Amniotic epithelial cell (primary cell): Measurements from ENCODE around the gene DUSP9.
"Not testable (repeated sequence)": the region's sequence is repeated elsewhere in the genome, so short reads cannot be mapped to it uniquely, and the experiment has no call there.

Experiments used
- DNase-seq: peaks from one replicate; pipeline ENCODE4 v3.0.0-alpha.2; 2010; ENCODE audit warnings: low read depth

Gene DUSP9

DNA sequence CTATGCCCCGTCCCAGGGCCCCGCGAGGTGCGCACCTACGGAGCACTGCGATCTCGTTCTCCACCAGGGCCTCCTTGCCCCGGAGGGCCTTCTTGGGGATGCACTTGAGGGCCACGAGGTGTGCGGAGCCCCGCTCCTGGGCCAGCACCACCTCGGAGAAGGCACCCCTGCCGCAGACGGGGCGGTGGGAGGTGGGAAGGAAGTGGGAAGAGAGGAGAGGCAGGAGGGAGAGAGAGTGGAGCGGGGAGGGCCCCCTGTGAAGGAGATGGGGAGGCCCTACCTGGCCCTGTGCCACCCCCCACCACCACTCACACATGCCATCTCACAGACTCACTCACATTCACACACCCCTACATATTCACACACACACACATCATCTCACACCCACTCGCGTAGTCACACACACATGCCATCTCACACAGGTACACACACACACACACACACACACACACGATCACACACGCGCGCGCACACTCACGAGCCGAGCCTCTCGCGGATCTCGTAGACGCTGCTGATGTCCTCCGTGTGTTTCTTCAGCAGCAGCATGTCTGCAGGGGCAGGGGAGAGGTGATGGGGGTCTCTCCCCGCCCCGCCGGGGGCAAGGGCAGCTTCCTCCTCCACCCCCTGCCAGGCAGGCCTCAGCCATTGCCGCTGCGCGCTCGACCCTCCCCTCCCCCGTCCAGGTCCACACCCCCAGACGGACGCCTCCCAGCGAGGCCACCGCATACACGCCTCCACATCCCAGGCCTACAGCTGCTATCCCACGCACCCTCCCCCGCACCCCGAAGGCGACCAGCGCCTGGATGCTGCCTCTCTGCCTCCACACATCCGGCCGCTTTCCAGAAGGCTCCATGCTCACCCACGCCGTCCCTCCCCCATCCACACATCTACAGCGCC lies 25.8 kb downstream of the DUSP9 start:
- peak; percentile 26 for DNase-seq

DNA sequence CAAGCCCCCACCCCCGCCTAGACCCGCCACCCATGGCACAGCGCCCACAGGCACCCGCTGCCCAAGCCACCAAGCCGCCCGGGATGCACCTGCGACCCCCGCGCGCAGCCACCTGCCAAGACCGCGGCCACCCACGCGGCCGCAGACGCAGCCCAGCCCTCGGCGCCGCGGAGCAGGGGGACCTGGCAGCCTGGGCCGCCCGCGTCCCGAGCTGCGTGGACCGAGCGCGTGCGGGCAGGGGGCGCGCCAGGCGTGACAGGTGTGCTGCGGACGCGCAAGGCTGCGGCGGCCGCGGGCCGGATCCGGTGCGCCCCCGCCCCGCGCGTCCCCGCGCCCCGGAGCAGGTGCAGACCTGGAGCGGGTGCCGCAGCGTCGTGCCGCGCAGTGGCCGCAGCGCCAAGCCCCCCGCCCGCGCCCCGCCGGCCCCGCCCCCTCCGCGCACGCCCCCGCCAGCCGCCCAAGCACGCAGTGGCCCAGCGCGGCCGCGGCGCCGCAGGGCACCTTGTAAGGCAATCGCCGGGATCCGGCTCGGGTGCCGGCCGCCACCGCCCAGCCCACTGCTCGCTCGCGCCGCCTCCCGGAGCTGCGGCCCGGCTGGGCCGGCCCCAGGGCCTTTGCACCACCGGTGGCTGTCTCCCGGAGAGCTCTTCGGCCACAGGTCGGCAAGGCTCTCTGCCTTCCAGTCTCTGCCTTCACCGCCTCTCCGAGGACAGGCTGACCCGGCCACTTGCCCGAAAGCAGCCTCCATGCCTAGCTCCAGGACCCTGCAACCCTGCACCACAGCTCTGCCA lies 26.6 kb downstream of the DUSP9 start, which contains the start of gene PNCK:
PNCK (minus strand) TSS at position 386 of the 791 bp plus-strand sequence. CDS start 737 bp downstream, outside the sequence.
- DNase-seq, result no peak

DNA sequence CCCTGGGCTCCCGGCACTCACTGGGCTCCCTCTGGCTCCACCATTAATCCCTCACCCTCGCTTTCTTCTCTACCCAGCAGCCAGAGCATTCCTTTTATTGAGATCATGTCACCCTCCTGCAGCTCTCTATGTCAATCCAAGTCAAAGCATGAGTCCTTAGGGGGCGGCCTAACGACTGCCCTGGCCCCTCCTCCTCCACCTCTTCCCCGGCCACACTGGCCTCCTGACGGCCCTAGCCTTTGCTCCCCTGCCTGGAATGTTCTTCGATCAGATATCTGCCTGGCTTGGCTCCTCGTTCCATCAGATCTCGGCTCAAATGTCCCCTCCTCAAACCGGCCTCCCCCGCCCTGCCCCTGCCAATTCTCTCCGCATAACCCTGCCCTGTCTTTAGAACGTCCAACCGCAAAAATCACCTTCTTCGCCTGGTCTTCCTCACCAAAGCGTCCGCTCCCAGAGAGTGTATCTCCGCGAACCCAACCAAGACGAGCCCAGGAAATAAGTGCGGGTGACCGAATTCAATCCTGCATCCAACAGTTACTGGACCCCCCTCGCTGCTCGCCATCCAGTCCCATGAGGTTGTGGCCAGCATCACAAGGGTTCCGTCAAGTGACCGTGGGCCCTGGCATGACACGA lies 27.3 kb downstream of the DUSP9 start:
- no peak for DNase-seq

DNA sequence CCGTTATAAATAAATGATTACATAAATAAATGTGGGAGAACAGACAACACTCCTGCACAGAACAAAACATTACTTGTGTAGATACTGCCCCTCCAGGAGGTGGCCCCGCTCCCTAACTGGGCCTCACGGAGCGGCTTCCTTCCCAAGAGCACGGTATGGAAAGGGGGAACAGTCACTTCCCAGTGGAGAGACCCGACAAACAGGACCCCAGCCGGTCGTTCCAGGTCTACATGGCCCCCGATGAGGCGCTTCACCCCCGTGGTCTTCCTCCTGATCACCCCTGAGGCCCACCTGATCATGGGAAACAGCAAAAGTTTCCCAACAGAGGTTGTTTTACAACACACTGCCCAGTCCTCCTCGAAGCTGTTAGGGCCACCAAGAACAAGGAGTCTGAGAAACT lies 34.2 kb downstream of the DUSP9 start:
- no peak for DNase-seq

DNA sequence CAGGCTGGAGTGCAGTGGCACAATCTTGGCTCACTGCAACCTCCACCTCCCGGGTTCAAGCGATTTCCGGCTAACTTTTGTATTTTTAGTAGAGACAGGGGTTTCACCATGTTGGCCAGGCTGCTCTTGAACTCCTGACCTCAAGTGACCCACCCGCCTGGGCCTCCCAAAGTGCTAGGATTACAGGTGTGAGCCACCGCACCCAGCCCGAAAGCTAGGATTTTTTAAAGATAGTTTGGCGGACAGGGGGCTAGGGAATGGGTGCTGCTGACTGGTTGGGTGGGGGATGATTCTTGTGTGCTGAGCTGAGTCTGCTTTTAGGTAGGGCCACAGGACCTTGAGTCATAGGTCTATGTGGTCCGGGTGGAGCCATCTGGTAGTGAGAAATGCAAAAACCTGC lies 36.5 kb downstream of the DUSP9 start:
- DNase-seq, result not testable (repeated sequence)

- DNase-seq, result no peak
Observed at GRCh38 chrX:153684467-153685155, 37.6 kb downstream of the DUSP9 start.

DNA sequence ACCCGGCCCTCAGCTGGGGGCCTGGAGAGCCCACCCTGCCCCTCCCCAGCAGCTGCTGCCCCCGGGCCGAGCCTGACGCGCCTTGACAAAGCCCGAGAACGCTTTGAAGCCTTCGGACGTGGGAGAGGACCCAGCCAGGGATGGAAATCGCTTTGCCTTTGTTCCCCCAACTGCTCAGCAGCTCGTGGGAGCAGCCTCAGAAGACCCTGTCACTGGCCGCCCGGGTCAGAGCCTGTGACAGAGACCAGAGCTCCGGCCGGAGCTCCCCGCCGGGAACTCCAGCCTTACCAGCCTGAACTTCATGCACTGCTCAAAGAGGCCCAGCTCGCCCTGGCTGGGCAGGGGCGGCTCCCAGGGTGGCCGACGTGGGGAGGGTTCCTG lies 38.1 kb downstream of the DUSP9 start:
- no peak for DNase-seq

- DNase-seq, result no peak
Observed at GRCh38 chrX:153685751-153686696, 39.0 kb downstream of the DUSP9 start.

DNA sequence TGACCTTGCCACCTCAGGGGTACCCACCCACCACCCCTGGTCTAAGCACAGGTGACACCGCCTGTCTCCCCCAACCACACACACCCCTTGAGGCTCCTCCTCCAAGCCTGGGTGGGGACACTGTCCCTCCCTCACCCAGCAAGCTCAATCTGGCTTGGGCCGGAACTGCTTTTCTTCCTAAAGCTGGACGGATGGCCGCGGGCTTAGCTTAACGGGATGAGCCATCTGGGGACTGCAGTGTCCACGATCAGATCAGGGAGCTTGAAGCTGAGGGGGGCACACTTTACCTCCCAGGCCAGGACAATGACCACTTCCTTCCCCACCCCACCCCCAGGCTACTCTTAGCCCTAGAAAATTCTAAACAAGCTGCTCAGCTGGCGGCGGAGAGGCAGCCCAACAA lies 39.7 kb downstream of the DUSP9 start:
- no peak for DNase-seq

- DNase-seq, result peak; percentile 42
Observed at GRCh38 chrX:153687121-153688039, 40.4 kb downstream of the DUSP9 start, which contains the start of gene SLC6A8. SLC6A8 (plus strand) TSS chrX:153687926; CDS start chrX:153688575, 649 bp downstream.

GRCh38 chrX:153688071-153688470 lies 41.1 kb downstream of the DUSP9 start:
- DNase-seq, result no peak

DNA sequence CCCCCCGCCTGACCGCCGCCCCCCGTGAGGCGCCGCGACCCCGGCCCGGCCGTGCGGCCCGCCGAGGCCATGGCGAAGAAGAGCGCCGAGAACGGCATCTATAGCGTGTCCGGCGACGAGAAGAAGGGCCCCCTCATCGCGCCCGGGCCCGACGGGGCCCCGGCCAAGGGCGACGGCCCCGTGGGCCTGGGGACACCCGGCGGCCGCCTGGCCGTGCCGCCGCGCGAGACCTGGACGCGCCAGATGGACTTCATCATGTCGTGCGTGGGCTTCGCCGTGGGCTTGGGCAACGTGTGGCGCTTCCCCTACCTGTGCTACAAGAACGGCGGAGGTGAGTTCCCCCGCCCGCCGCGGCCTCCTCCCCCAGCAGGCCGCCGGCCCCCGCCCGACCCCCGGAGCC lies 41.5 kb downstream of the DUSP9 start:
- DNase-seq, result no peak

- no peak for DNase-seq
Observed at GRCh38 chrX:153688911-153689590, 42.0 kb downstream of the DUSP9 start.

DNA sequence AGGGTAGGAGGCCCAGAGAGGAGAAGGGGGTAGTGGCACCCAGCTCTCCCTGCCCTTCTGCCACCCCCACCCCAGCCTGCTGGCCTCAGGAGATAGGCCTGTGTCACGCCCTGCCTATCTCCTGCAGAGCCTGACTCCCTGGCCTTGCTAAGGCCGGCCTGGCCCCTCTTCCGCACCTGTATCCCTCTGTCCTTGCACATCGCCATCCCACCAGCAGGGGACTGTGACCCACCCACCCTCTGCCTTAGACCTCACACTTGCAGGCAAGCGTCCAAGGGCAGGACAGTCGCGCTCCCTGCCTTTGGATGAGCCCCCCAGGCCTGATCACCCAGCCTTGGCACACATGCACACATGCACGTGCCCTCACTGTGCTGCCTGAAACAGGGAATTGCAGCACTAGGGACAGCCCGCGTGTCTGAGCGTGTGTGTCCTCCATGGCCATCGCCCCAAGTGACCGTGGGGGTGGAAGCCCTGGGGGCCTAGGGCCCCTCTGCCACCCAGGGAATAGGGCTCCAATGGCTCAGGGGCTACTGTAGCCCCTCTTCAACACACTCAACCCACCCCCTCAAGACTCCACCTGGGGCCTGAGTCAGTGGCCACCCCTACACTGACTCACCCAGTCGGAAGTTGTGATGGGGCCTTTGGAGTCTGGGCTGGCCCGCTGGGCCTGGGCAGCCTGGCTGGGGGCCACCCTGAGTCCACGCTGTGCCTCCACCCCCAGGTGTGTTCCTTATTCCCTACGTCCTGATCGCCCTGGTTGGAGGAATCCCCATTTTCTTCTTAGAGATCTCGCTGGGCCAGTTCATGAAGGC lies 42.9 kb downstream of the DUSP9 start:
- DNase-seq, result no peak

DNA sequence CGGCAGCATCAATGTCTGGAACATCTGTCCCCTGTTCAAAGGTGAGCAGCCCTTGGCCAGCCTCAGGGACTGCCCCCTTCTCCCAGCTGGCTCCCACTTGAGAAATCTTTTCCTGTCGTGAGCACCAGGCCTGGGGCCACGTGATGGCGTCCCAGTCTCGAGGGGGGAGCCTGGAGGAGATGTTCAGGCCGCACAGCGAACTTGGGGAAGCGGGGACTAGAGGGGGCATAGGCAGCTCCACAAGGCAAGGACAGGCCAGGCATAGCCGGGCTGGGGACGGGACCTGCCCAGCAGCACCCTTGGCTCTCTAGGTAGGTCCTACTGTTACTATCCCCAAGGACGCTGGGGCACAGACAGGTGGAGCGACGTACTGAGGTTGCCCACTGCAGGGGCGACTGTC lies 43.5 kb downstream of the DUSP9 start:
- no peak for DNase-seq

GRCh38 chrX:153691032-153691827 lies 44.2 kb downstream of the DUSP9 start:
- not testable (repeated sequence) for DNase-seq

DNA sequence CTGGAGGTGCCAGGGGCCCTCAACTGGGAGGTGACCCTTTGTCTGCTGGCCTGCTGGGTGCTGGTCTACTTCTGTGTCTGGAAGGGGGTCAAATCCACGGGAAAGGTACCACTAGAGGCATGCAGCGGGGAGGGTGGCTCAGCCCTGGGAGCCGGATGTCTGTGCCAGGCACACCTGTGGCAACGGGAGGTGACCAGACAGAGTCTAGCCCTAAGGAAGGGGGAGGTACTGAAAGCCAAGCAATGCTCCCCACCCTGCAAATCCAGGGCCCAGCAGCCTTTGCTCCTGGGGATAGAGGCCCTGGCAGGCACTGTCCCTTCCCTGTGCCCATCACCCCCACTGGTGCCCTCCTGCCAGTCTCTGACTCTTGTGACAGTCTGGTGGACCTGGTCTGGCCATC lies 45.0 kb downstream of the DUSP9 start:
- DNase-seq, result no peak
